Fibroblast of lung (primary cell): Measurements from ENCODE around the gene SLIT1.

Source experiments
- EZH2 ChIP-seq: IDR thresholded peaks from 2 replicates; pipeline ENCODE4 v1.5.1; 2012; ENCODE audit warnings: low read length, control low read depth, mild to moderate bottlenecking; ENCODE audit errors: missing control alignments
- TF ChIP-seq, protein P1 (sequence below), 2 donors: IDR thresholded peaks in 1 of 2; conservative IDR thresholded peaks in 1 of 2; 1 replicate in 1 of 2; 2 replicates in 1 of 2; pipeline ENCODE4 v1.5.1; 2011 to 2012; ENCODE audit warnings: low read length in 2 of 2, control low read depth in 1 of 2, inconsistent platforms in 1 of 2, low read depth in 1 of 2, mild to moderate bottlenecking in 1 of 2

- TF ChIP-seq, protein P1, sequence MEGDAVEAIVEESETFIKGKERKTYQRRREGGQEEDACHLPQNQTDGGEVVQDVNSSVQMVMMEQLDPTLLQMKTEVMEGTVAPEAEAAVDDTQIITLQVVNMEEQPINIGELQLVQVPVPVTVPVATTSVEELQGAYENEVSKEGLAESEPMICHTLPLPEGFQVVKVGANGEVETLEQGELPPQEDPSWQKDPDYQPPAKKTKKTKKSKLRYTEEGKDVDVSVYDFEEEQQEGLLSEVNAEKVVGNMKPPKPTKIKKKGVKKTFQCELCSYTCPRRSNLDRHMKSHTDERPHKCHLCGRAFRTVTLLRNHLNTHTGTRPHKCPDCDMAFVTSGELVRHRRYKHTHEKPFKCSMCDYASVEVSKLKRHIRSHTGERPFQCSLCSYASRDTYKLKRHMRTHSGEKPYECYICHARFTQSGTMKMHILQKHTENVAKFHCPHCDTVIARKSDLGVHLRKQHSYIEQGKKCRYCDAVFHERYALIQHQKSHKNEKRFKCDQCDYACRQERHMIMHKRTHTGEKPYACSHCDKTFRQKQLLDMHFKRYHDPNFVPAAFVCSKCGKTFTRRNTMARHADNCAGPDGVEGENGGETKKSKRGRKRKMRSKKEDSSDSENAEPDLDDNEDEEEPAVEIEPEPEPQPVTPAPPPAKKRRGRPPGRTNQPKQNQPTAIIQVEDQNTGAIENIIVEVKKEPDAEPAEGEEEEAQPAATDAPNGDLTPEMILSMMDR (conservative IDR thresholded peaks at IDR 0.05 in 1 of 2, IDR thresholded peaks at IDR 0.05 in 1 of 2; ENCODE audit: low read depth in 1 of 2, low read length in 2 of 2): no peak
- no peak for TF ChIP-seq EZH2
These were observed 86.7 kb downstream of the SLIT1 start for GRCh38 chr10:97099089-97099488.
